GM18505 (cell line): Measurements from ENCODE around the gene ESRRB.

Experiments used
- ATAC-seq: cut with Tn5 transposase; IDR thresholded peaks from one replicate; pipeline ENCODE4 v1.9.1; 2021; ENCODE audit not compliant: unreplicated experiment
- POLR2A ChIP-seq: IDR thresholded peaks from 4 replicates; pipeline ENCODE4 v1.6.1; 2011; ENCODE audit warnings: borderline replicate concordance; ENCODE audit not compliant: insufficient read depth, insufficient read length; ENCODE audit errors: extremely low read depth

The ESRRB gene

GRCh38 chr14:76376878-76377734 is 1.2 kb downstream of the ESRRB start:
- ATAC-seq = no peak
- TF ChIP-seq POLR2A = no peak

DNA sequence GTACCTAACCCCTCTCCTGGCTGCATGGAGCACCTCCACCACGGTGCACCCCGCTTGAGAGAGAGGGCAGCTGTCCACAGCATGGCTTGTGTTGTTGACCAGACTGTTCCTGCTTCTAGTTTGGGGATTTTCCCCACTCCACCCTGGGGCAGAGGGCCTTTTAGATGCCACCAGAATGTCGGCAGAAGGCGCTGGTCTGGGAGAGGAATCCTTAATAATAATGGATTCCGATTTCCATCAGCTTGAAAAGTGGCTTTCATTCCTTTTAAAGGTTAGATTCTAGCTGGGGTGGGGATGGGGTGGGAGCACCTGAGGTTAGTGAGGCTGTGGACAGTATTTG is 1.8 kb downstream of the ESRRB start:
- TF ChIP-seq POLR2A = no peak
- ATAC-seq = no peak

GRCh38 chr14:76380991-76381390 is 5.1 kb downstream of the ESRRB start:
- TF ChIP-seq POLR2A = no peak
- ATAC-seq = no peak

DNA sequence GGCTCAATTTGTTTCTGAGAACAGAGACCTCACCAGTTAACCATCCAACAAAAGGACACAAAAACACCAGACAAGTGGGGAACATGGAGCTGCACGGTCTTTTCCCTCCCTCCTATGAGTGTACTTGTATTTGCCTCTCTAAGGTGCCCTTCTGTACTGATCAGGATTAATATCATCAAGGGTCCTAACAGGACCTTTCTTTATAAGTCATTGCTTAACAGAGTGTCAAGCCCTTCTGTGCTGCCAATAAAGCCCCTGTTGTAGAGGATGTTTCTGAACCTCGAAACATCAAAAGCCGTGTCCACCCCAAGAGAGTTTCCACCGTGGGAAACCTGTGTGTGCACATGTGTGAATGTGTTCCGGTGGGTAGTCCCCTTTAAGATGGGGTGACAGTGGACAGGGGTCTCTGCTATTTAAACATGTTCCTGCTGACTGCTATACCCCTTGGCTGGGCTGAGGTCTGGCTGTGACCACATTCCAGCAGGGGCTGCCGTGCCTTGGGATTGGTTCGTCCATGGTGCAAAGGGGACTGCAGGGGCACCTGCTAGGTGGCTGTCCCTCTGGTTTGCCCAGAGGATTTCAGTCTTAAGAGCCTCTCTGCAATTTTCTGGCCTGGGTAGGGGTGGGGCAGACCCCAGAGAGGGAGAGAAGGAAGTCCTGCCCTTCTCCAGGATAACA is 6.0 kb downstream of the ESRRB start:
- ATAC-seq = no peak
- no peak for TF ChIP-seq POLR2A

DNA sequence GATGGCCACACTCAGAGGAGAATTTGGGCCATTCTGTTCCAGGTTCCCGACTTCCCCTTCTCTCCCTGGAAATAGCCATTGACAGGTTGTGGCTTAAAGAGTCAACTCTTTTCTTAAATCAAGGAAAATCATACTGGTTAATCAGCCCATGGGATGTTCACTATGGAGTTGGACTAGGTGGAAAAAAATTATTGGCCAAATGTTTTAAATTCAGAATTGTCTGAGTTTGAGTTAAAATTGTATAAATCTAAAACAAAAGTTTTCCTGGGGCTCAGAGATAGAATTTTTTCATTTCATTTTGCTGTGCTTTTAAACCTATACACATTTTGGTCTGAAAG is 6.5 kb downstream of the ESRRB start:
- no peak for TF ChIP-seq POLR2A
- ATAC-seq = no peak

- TF ChIP-seq POLR2A = no peak
- ATAC-seq = no peak
Observed at GRCh38 chr14:76385435-76385834, 9.5 kb downstream of the ESRRB start.

GRCh38 chr14:76386944-76387782 is 11.2 kb downstream of the ESRRB start:
- ATAC-seq = no peak
- TF ChIP-seq POLR2A = no peak

DNA sequence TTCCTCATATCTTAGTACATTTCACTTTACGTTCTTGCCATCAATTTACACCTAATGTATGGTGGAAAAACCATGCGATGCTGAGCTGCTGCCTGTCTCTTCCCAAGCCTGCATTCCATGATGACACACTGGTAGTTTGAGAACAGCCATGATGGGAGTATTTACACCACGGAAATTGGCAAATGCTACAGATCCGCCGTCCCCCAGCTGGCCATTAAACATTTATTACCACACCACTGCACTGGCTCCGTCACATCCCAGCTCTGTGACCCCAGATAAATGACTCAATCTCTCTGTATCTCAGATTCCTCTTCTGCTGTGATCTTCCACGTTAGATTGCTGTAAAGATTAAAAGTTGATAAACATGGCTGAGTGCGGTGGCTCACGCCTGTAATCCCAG is 13.9 kb downstream of the ESRRB start:
- ATAC-seq = no peak
- no peak for TF ChIP-seq POLR2A

GRCh38 chr14:76390621-76391020 is 14.7 kb downstream of the ESRRB start:
- no peak for TF ChIP-seq POLR2A
- ATAC-seq = no peak

- ATAC-seq = no peak
- no peak for TF ChIP-seq POLR2A
Observed at GRCh38 chr14:76391981-76392690, 16.2 kb downstream of the ESRRB start.

- no peak for TF ChIP-seq POLR2A
- ATAC-seq = no peak
Observed at GRCh38 chr14:76394569-76394968, 18.6 kb downstream of the ESRRB start.

DNA sequence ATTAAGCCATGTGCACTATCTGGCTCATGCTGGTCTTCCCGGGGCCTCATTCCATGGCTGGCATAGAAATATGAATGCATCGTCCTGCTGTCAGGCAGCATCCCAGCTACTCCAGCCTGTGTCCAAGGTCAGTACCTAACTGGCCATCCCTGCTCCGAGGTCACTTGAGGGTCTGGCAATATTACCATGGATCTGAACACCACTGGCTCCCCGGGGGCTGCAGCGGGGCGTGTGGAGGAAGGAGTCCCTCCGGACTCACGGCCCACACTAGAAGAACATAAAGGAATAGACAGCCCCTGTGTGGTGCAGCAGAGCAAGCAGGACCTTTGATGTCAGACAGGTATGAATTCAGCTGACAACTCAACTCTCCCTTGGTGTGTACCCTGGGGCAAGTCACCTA is 19.2 kb downstream of the ESRRB start:
- no peak for ATAC-seq
- TF ChIP-seq POLR2A = no peak

DNA sequence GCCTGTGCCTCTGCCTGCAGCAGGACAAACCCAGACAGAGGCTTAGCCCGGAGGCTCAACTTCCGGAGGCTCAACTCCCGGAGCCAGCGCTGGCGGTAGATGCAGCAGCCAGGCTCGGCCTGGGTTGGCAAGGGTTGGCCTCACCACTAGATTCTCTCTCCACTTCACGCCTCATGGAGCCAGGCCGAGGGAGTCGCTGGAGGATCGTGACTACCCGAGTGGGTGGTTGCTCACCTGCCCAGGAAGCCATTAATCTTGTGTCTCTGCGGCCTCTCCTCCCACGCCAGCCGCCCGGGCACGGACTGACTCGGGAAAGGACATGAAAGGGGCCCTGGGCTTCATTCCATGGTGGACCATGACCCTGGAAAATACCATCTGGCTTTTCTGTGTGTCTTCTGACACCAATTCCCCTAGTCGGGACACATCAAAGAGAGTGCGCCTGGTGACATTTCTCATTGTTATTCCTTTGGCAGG is 20.8 kb downstream of the ESRRB start:
- no peak for TF ChIP-seq POLR2A

More for the DNA sequence above, 20.8 kb downstream of the ESRRB start:
- ATAC-seq = no peak
